ENCODE measurements around the gene STK24.
A peak's percentile ranks its signal among the peaks of the same experiment; 100 is the strongest.
"Not testable (repeated sequence)": the region's sequence is repeated elsewhere in the genome, so short reads cannot be mapped to it uniquely, and the experiment has no call there.

STK24 gene

GRCh38 chr13:98582947-98583346 is 6.0 kb upstream of the STK24 start:
- no peak for DNase-seq (ENCODE audit: low spot score)

DNA sequence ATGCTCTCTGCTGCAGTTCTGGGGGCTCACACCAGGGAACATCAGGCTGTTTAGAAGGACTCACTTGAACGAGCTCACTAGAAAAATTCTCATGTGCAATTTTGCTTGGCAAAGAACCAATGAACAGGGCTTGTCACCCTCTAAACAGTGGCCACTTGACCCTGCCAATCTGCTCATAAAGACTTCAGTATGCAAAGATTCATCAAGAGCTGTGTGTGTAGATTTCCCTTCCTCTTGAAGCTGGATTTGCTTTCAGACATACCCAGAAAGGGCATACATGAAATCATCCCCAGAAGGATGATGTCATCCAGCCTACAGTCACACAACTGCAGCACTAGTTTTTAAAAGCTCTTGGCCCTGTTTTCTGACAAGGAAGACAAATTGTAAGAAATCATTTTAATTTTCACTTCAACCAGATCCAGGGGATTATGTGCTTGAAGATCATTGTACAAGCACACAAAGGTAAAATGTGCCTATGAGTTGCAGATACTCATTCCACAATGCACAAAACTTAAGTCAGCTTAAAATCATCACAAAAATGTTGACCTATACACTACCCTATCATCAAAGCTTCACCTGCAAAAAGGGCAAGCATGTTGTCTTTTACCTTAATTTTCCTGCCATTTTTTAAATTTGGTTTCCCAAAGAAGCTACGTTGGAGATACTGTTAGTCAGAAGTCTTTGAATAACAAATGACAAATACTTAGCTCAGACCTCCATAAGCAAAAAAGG is 5.2 kb upstream of the STK24 start:
- peak; percentile 36 for DNase-seq (ENCODE audit: low spot score)

DNA sequence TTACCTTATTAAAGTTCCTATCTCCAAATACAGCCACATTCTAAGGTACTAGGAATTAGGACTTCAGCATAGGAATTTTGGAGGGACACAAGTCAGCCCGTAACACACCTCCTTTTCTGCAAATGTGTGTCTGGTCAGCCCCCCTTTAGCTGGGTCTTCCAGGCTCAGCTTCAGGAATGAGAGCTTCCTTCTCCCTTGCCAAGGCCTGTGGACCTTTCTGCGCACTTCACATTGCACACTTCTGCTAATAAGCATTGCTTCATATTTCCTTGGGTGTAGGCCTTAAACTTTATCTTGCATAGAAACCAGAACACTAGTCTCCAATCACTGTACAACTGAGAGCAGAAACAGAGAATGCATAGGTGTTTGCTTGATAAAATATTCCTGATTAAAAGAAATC is 4.5 kb upstream of the STK24 start:
- DNase-seq (ENCODE audit: low spot score): no peak

GRCh38 chr13:98580420-98580819 is 3.5 kb upstream of the STK24 start:
- DNase-seq (ENCODE audit: low spot score): no peak

GRCh38 chr13:98577836-98578285 is 954 bp upstream of the STK24 start:
- peak; percentile 28 for DNase-seq (ENCODE audit: low spot score)

- DNase-seq (ENCODE audit: low spot score): peak; percentile 21
Measured at GRCh38 chr13:98576200-98576945, 534 bp downstream of the STK24 start.

GRCh38 chr13:98575904-98576199 is 1.1 kb downstream of the STK24 start:
- no peak for DNase-seq (ENCODE audit: low spot score)

DNA sequence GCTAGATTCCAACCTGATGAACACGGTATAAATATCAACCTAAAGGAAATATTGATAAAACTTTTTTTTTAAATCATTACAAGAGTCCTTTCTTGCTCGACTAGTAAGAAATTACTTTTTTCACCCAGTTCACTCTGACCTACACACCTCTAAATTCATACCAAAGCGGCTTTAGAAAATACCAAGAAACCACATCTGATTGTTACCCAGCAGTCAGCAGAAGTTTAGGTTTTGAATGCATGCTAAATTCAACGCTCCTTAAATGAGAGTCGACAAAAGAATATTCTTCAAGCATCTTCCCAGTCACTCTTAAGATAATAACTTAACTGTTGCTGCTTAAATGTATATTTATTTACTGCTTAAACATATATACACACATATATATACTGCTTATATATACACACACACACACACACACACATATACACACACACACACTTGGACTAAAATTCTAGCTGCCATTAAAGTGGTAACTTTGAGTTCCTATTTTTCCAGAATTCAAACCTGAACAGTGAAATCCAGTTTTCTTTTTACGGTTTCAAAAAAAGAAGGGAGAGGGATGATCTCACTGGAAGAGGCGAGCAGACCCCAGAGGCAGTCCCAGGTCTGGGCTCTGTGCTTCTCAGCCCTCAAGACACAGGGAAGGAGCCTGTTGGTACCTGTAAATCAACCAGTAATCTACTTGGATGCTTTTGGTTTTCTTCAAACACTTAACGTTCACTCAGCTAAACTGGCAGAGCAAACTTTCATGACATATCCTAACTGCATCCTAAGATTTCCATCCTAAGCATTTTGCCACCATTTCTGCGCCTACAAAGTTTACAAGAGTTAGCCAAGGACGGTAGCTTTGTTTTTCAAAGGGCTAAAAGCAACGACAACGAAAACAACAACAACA is 1.7 kb downstream of the STK24 start:
- no peak for DNase-seq (ENCODE audit: low spot score)

DNA sequence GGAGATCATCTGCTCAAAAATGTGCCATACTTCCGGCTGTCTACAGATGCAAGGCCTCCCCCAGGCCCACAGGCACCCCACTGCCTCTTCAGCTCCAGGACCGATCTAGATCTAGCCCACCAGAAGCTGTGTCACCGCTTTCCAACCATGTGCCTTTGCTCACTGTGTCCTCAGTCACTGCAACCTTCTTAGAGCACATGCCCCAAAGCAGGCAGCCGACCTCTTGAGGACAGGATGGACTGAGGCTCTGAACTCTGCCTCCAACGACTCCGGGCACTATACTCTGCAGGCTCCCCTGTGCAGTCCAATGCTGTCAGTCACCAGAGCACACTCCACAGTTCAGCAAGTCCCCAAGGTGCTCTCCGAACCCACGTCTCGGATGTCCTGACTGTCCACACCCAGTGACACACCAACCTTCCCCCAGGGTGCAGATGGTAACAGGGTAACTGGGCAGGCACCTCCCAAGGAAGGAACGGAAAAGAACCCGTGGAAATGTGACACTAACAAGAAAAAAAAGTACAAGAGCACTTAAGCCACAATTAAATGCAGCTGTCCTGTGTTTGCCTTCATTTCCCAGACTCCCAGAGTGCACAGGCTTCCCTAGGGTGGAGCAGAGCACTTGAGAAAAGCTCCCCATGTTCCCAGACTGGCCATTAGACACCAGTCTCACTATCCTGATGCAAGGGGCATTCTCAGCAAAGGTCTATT is 4.8 kb downstream of the STK24 start:
- peak; percentile 16 for DNase-seq (ENCODE audit: low spot score)

GRCh38 chr13:98570929-98571372 is 6.0 kb downstream of the STK24 start:
- DNase-seq (ENCODE audit: low spot score): peak; percentile 41

GRCh38 chr13:98569494-98570367 is 7.2 kb downstream of the STK24 start:
- not testable (repeated sequence) for DNase-seq (ENCODE audit: low spot score)

GRCh38 chr13:98568918-98569317 is 8.0 kb downstream of the STK24 start:
- DNase-seq (ENCODE audit: low spot score): no peak

GRCh38 chr13:98567140-98567539 is 9.8 kb downstream of the STK24 start:
- no peak for DNase-seq (ENCODE audit: low spot score)

DNA sequence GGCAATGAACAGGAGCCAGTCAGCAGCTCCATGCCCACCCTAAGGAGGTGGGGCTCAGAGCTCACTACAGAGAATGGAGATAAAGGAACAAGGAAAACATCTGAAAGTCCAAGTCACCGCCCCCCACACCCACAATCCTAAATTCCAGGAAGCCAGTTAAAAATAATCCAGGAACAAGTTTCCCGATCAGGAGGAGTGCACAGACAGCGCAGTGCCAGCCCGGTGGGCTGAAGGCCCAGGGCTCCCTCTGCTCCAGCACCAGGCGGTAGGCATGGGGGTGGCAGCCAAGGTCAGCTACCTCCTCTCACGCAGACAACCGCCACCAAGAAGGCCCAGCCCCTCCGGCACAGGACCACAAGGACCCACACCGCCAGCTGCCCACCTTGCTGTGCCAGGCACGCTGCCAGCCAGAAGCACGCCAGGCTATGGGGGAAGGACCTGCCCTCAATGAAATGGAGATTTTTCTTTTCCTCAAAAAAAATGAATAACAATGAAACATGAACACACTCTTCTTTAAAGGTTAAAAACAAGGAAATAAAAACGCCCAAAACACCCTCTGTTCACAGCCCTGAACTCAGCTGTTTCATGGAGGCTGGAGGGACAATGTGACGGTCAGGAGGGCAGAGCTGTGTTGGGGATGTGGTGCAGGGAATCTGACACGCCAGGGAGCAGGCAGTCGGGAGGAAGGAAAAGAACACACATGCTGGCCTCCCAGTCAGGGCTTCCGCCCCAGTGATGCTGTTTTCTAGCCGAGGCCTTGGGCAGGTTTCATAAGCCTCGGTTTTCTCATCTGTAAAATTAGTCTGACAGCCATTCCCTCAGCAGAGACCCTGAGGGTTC is 11.0 kb downstream of the STK24 start:
- DNase-seq (ENCODE audit: low spot score): peak; percentile 60

DNA sequence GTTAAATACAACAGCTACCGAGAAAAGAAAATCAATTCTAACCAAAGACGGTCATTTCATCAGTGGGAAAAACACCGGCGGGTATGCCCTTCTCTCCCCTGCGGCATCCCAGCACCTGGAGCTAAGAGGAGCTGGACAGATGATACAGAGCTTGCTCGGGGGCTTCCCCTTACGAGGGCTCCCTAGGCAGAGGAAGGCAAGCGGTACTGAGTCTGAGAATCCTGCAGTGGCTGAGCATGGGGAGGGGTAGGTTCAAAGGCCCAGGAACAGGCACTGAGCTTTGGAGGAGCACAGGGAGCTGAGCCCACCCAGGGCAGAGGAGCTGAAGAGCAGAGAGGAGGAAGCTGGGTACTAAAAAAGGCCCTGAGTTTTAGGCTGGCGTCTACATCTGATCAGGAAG is 12.7 kb downstream of the STK24 start:
- DNase-seq (ENCODE audit: low spot score): no peak

DNA sequence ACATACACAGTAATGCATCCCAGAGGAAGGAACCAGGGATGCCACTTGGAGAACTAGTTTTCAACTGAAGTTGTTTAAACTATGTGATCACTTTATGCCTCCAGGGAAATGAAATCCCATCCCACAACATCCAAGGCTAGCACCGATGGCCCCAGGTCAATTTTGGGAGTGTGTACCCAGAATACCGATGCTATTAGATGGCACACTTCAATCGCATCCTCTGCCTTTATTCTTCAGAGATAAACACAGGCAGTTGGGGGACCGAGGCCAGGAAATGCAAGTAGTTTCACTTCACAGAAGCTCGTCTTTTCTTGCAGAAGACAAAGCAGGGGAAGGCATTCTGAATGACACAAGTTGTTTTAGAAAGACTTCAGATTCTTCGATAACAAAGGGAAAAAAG is 13.8 kb downstream of the STK24 start:
- no peak for DNase-seq (ENCODE audit: low spot score)

DNA sequence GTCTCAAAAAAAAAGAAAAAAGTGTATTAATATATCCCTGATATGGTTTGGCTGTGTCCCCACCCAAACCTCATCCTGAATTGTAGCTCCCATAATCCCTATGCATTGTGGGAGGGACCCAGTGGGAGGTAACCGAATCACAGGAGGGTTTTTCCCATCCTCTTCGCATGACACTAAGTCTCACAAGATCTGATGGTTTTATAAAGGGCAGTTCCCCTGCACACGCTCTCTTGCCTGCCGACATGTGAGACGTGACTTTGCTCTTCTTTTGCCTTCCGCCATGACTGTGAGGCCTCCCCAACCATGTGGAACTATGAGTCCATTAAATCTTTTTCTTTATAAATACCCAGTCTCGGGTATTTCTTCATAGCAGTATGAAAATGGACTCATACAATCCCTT is 17.7 kb downstream of the STK24 start:
- DNase-seq (ENCODE audit: low spot score): no peak

- no peak for DNase-seq (ENCODE audit: low spot score)
Measured at GRCh38 chr13:98557937-98558792, 18.7 kb downstream of the STK24 start.
